GM13976 (cell line): Measurements from ENCODE around the gene LIMS2.

Experiments used
- DNase-seq: peaks from one replicate; pipeline ENCODE4 v3.0.0; 2012; ENCODE audit warnings: low spot score
- CTCF ChIP-seq: IDR thresholded peaks from 2 replicates; pipeline ENCODE4 v1.5.1; 2012; ENCODE audit warnings: borderline replicate concordance, mild to moderate bottlenecking; ENCODE audit not compliant: insufficient read depth; ENCODE audit errors: extremely low read depth, missing control alignments, control extremely low read depth
- in situ Hi-C: fragments of 300-500 bp; cut with MboI; formaldehyde crosslinking; loops from one replicate; pipeline ENCODE4 v1.12.0; 2022; ENCODE audit warnings: low sequenced_read_pairs, mixed read lengths, inconsistent platforms; ENCODE audit not compliant: unreplicated experiment

LIMS2 gene

GRCh38 chr2:127670055-127670956 lies 5.0 kb downstream of the LIMS2 start:
- in situ Hi-C loops: no loop called here
- no peak for DNase-seq
- no peak for TF ChIP-seq CTCF

- in situ Hi-C loops: no loop called here
- no peak for DNase-seq
- TF ChIP-seq CTCF: no peak
These were observed 6.3 kb downstream of the LIMS2 start for GRCh38 chr2:127669056-127669455.

GRCh38 chr2:127665267-127665893 lies 9.9 kb downstream of the LIMS2 start:
- in situ Hi-C loops: no loop called here
- no peak for DNase-seq
- no peak for TF ChIP-seq CTCF

- TF ChIP-seq CTCF: no peak
- DNase-seq: no peak
- in situ Hi-C loops: no loop called here
These were observed 10.5 kb downstream of the LIMS2 start for GRCh38 chr2:127664895-127665225.

GRCh38 chr2:127664065-127664894 lies 11.1 kb downstream of the LIMS2 start:
- no peak for DNase-seq
- in situ Hi-C loops: no loop called here
- no peak for TF ChIP-seq CTCF

GRCh38 chr2:127663566-127664064 lies 11.7 kb downstream of the LIMS2 start:
- in situ Hi-C loops: no loop called here
- TF ChIP-seq CTCF: no peak
- no peak for DNase-seq
